ENCODE data around the gene RNF8. TPM values are rescaled to one million over a fixed set of nuclear protein-coding genes. Genes with fewer than 3 reads are reported as not detected.

Gene RNF8
- total and polyA plus RNA-seq, 10 of the 15 experiments (the other 5 are each of a cell fraction or from before 2014, with no cell fraction given): 7.8 to 30.2 (median 23.3) TPM

- peak; percentile 18 to 31; a peak in 1 of 4 replicates for TF ChIP-seq BHLHE40 (IDR thresholded peaks at IDR 0.05; ENCODE audit: borderline replicate concordance in 1 of 2, low read depth in 2 of 2, low read length in 1 of 2)
- 0 out of 2 replicates have a peak, but pooled peaks have one; percentile 30 for TF ChIP-seq TCF12 (IDR thresholded peaks at IDR 0.05; ENCODE audit: low read depth, low read length)
- TF ChIP-seq ZNF592 (IDR thresholded peaks at IDR 0.05): no peak
- no peak for TF ChIP-seq NR2C2 (IDR thresholded peaks at IDR 0.05; ENCODE audit: borderline replicate concordance, control insufficient read depth, insufficient read length, low read depth)
- no peak for TF ChIP-seq NR2F1 (conservative IDR thresholded peaks at IDR 0.05)
- no peak for TF ChIP-seq NR2C1 (IDR thresholded peaks at IDR 0.05)
- TF ChIP-seq RELA (IDR thresholded peaks at IDR 0.05; ENCODE audit: borderline replicate concordance, partially characterized antibody): peak; percentile 64
- TF ChIP-seq CBX3 (IDR thresholded peaks at IDR 0.05; ENCODE audit: borderline replicate concordance, low read depth): no peak
- TF ChIP-seq, protein P1, sequence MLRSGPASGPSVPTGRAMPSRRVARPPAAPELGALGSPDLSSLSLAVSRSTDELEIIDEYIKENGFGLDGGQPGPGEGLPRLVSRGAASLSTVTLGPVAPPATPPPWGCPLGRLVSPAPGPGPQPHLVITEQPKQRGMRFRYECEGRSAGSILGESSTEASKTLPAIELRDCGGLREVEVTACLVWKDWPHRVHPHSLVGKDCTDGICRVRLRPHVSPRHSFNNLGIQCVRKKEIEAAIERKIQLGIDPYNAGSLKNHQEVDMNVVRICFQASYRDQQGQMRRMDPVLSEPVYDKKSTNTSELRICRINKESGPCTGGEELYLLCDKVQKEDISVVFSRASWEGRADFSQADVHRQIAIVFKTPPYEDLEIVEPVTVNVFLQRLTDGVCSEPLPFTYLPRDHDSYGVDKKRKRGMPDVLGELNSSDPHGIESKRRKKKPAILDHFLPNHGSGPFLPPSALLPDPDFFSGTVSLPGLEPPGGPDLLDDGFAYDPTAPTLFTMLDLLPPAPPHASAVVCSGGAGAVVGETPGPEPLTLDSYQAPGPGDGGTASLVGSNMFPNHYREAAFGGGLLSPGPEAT (IDR thresholded peaks at IDR 0.05; ENCODE audit: low read depth): peak; percentile 93
- no peak for TF ChIP-seq RBBP5 (conservative IDR thresholded peaks at IDR 0.05)
- TF ChIP-seq NRF1 (conservative IDR thresholded peaks at IDR 0.05; ENCODE audit: low read depth, low read length): peak; percentile 86
- no peak for TF ChIP-seq SMAD1 (IDR thresholded peaks at IDR 0.05; ENCODE audit: low read depth, partially characterized antibody)
- TF ChIP-seq GATAD2B (conservative IDR thresholded peaks at IDR 0.05; ENCODE audit: low read depth): peak; percentile 56
- TF ChIP-seq, protein P2, sequence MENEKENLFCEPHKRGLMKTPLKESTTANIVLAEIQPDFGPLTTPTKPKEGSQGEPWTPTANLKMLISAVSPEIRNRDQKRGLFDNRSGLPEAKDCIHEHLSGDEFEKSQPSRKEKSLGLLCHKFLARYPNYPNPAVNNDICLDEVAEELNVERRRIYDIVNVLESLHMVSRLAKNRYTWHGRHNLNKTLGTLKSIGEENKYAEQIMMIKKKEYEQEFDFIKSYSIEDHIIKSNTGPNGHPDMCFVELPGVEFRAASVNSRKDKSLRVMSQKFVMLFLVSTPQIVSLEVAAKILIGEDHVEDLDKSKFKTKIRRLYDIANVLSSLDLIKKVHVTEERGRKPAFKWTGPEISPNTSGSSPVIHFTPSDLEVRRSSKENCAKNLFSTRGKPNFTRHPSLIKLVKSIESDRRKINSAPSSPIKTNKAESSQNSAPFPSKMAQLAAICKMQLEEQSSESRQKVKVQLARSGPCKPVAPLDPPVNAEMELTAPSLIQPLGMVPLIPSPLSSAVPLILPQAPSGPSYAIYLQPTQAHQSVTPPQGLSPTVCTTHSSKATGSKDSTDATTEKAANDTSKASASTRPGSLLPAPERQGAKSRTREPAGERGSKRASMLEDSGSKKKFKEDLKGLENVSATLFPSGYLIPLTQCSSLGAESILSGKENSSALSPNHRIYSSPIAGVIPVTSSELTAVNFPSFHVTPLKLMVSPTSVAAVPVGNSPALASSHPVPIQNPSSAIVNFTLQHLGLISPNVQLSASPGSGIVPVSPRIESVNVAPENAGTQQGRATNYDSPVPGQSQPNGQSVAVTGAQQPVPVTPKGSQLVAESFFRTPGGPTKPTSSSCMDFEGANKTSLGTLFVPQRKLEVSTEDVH (IDR thresholded peaks at IDR 0.05; ENCODE audit: low read depth, partially characterized antibody): no peak
- peak in 1 of 2 experiments; percentile 25; a peak in 1 of 4 replicates for TF ChIP-seq IKZF2 (IDR thresholded peaks at IDR 0.05)
- TF ChIP-seq CREM (IDR thresholded peaks at IDR 0.05; ENCODE audit: low read depth): peak; percentile 47
- no peak for TF ChIP-seq ZNF217 (IDR thresholded peaks at IDR 0.05)
Observed at GRCh38 chr6:37353761-37354525, at the start of gene RNF8 (continued).

Data from GM12878 (cell line).